Vagina (tissue), 2 donors: ENCODE data around the gene TK1. TPM values are rescaled to one million over a fixed set of nuclear protein-coding genes. Genes with fewer than 3 reads are reported as not detected.

Experiments
- DNase-seq, 2 donors: peaks; one replicate each; pipeline ENCODE4 v3.0.0-alpha.2; 2017; ENCODE audit errors: extremely low spot score in 2 of 2
- H3K27ac ChIP-seq: fragments of 200-600 bp; sonication (generic); one replicate; pipeline ENCODE4 v1.5.1; 2019
- H3K27me3 ChIP-seq: fragments of 200-600 bp; sonication (generic); one replicate; pipeline ENCODE4 v1.5.1; 2019
- H3K36me3 ChIP-seq, 2 donors: fragments of 200-600 bp; sonication (generic); one replicate each; pipeline ENCODE4 v1.5.1; 2017 to 2019
- H3K4me1 ChIP-seq: fragments of 200-600 bp; sonication (generic); one replicate; pipeline ENCODE4 v1.5.1; 2019
- H3K4me3 ChIP-seq, 2 donors: fragments of 200-600 bp; sonication (generic); 1 replicate in 1 of 2; 2 replicates in 1 of 2; pipeline ENCODE4 v1.5.1; 2016 to 2019
- H3K9me3 ChIP-seq: fragments of 200-600 bp; sonication (generic); one replicate; pipeline ENCODE4 v1.5.1; 2019
- CTCF ChIP-seq, 3 experiments: fragments of 450-650 bp in 2 of 3; fragments of 200-600 bp in 1 of 3; sonication (generic) in 1 of 3; IDR thresholded peaks; one replicate each; pipeline ENCODE4 v1.5.1; 2017 to 2019; ENCODE audit warnings: antibody characterized with exemption in 3 of 3, mild to moderate bottlenecking in 2 of 3, moderate library complexity in 2 of 3
- POLR2A ChIP-seq, 2 donors: fragments of 450-650 bp; IDR thresholded peaks; one replicate each; pipeline ENCODE4 v1.6.1; 2017; ENCODE audit warnings: antibody characterized with exemption in 2 of 2, mild to moderate bottlenecking in 2 of 2, moderate library complexity in 2 of 2
- POLR2AphosphoS5 ChIP-seq, 2 donors: sonication (generic); formaldehyde crosslinking; IDR thresholded peaks; one replicate each; pipeline ENCODE4 v1.9.0; 2017; ENCODE audit warnings: antibody characterized with exemption in 2 of 2, mild to moderate bottlenecking in 2 of 2, low read depth in 1 of 2; ENCODE audit not compliant: insufficient read depth in 1 of 2
- intact Hi-C: fragments of 100-400 bp; cut with DNase I; formaldehyde crosslinking; loops from one replicate; pipeline ENCODE4 v1.15.1; 2023
- total RNA-seq: library from RNA; depleted of rRNA; stranded (reverse); fragments of >200 nt; gene quantifications from one replicate; pipeline ENCODE4 v1.2.3, GENCODE V29; 2016

Gene TK1
- total RNA-seq, 1 donor from 2014 or later = 3.7 TPM

- DNase-seq = no peak
- intact Hi-C loops = no loop called here
- TF ChIP-seq POLR2AphosphoS5 (IDR thresholded peaks at IDR 0.05; ENCODE audit: insufficient read depth in 1 of 2, low read depth in 1 of 2) (no peak), CTCF (IDR thresholded peaks at IDR 0.05) (no peak), POLR2A (IDR thresholded peaks at IDR 0.05) (no peak)
- H3K9me3 ChIP-seq = no peaks in the 10 kb centered on the region
- peaks cover 0 to 4% of the 10 kb centered on the region in 2 donors for H3K36me3 ChIP-seq
- peaks cover 16% of the 10 kb centered on the region for H3K4me1 ChIP-seq
- no peak overlapping the region for H3K27ac ChIP-seq
- H3K27me3 ChIP-seq = no peaks in the 10 kb centered on the region
- no peak overlapping the region for H3K4me3 ChIP-seq
Measured at GRCh38 chr17:78202666-78203065, 15.8 kb upstream of the TK1 start.

DNA sequence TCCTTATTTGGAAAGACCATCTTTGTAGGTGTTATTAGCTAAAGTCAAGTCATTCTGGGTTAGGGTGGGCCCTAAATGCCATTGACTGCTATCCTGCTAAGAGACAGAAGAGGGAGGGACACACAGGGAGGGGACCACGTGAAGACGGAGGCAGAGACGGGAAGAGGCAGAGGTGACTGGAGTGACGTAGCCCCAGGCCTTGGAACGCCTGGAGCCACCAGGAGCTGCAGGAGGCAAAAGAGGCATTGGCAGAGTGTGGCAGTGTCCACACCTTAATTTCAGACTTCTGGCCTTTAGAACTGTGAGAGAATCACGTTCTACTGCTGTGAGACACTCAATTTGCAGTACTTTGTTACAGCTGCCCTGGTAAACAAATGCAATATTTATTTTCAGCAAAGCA, 13.6 kb upstream of the TK1 start:
- Histone ChIP-seq H3K9me3 (no peaks in the 10 kb centered on the region), H3K4me1 (peaks cover 16% of the 10 kb centered on the region), H3K27me3 (no peaks in the 10 kb centered on the region), H3K27ac (no peak overlapping the region), H3K36me3 (peaks cover 0 to 4% of the 10 kb centered on the region in 2 donors), H3K4me3 (no peak overlapping the region)
- DNase-seq = no peak
- no peak for TF ChIP-seq POLR2AphosphoS5 (IDR thresholded peaks at IDR 0.05; ENCODE audit: insufficient read depth in 1 of 2, low read depth in 1 of 2)
- no peak for TF ChIP-seq POLR2A (IDR thresholded peaks at IDR 0.05)
- no peak for TF ChIP-seq CTCF (IDR thresholded peaks at IDR 0.05)
- intact Hi-C loops = no loop called here

- Histone ChIP-seq H3K4me3 (no peak overlapping the region), H3K27ac (peak overlapping the region; percentile 56), H3K4me1 (peaks cover 16% of the 10 kb centered on the region), H3K27me3 (no peaks in the 10 kb centered on the region), H3K9me3 (no peaks in the 10 kb centered on the region), H3K36me3 (no peaks in the 10 kb centered on the region)
- TF ChIP-seq POLR2A (IDR thresholded peaks at IDR 0.05) (no peak), POLR2AphosphoS5 (IDR thresholded peaks at IDR 0.05; ENCODE audit: insufficient read depth in 1 of 2, low read depth in 1 of 2) (no peak), CTCF (IDR thresholded peaks at IDR 0.05) (no peak)
- no peak for DNase-seq
- intact Hi-C loops = no loop called here
Measured at GRCh38 chr17:78197147-78197832, 10.4 kb upstream of the TK1 start.

GRCh38 chr17:78196716-78197115, 9.9 kb upstream of the TK1 start:
- TF ChIP-seq POLR2AphosphoS5 (IDR thresholded peaks at IDR 0.05; ENCODE audit: insufficient read depth in 1 of 2, low read depth in 1 of 2) (no peak), CTCF (IDR thresholded peaks at IDR 0.05) (no peak), POLR2A (IDR thresholded peaks at IDR 0.05) (no peak)
- H3K36me3 ChIP-seq = no peaks in the 10 kb centered on the region

GRCh38 chr17:78185981-78186691, 716 bp downstream of the TK1 start:
- no peak for TF ChIP-seq CTCF (IDR thresholded peaks at IDR 0.05)
- TF ChIP-seq POLR2A (IDR thresholded peaks at IDR 0.05) = no peak
- no peak for TF ChIP-seq POLR2AphosphoS5 (IDR thresholded peaks at IDR 0.05; ENCODE audit: insufficient read depth in 1 of 2, low read depth in 1 of 2)
- no peak for DNase-seq
- H3K4me3 ChIP-seq = peak overlapping the region; percentile 46 to 56
- no peaks in the 10 kb centered on the region for H3K27me3 ChIP-seq
- no peaks in the 10 kb centered on the region for H3K36me3 ChIP-seq
- H3K9me3 ChIP-seq = no peaks in the 10 kb centered on the region
- intact Hi-C loops = no loop called here
- H3K4me1 ChIP-seq = peaks cover 26% of the 10 kb centered on the region
- H3K27ac ChIP-seq = peak overlapping the region; percentile 62

More at GRCh38 chr17:78196716-78197115, 9.9 kb upstream of the TK1 start:
- Histone ChIP-seq H3K9me3 (no peaks in the 10 kb centered on the region), H3K4me3 (no peak overlapping the region), H3K4me1 (peaks cover 16% of the 10 kb centered on the region), H3K27me3 (no peaks in the 10 kb centered on the region), H3K27ac (no peak overlapping the region)
- DNase-seq = no peak
- intact Hi-C loops = no loop called here
